GM10266 (cell line): ENCODE measurements around the gene PAPPA.

ENCODE experiments used
- DNase-seq: peaks from one replicate; pipeline ENCODE4 v3.0.0; 2012; ENCODE audit errors: extremely low spot score
- CTCF ChIP-seq: IDR thresholded peaks from 2 replicates; pipeline ENCODE4 v1.5.1; 2012; ENCODE audit warnings: mild to moderate bottlenecking, low read depth; ENCODE audit not compliant: control insufficient read depth, insufficient read depth; ENCODE audit errors: missing control alignments

Gene PAPPA

GRCh38 chr9:116342061-116342460 is 188.5 kb downstream of the PAPPA start:
- no peak for TF ChIP-seq CTCF
- no peak for DNase-seq

- TF ChIP-seq CTCF = no peak
- no peak for DNase-seq
Observed at GRCh38 chr9:116342941-116343340, 189.3 kb downstream of the PAPPA start.

GRCh38 chr9:116344416-116344815 is 190.8 kb downstream of the PAPPA start:
- no peak for DNase-seq
- no peak for TF ChIP-seq CTCF

- DNase-seq = no peak
- TF ChIP-seq CTCF = no peak
Observed at GRCh38 chr9:116345393-116345792, 191.8 kb downstream of the PAPPA start.

- DNase-seq = no peak
- no peak for TF ChIP-seq CTCF
Observed at GRCh38 chr9:116345817-116346216, 192.2 kb downstream of the PAPPA start.

- no peak for TF ChIP-seq CTCF
- no peak for DNase-seq
Observed at GRCh38 chr9:116349684-116350083, 196.1 kb downstream of the PAPPA start.

GRCh38 chr9:116350213-116350612 is 196.6 kb downstream of the PAPPA start:
- TF ChIP-seq CTCF = no peak
- DNase-seq = no peak
